ENCODE results near the gene MYO1C.

The MYO1C gene

DNA sequence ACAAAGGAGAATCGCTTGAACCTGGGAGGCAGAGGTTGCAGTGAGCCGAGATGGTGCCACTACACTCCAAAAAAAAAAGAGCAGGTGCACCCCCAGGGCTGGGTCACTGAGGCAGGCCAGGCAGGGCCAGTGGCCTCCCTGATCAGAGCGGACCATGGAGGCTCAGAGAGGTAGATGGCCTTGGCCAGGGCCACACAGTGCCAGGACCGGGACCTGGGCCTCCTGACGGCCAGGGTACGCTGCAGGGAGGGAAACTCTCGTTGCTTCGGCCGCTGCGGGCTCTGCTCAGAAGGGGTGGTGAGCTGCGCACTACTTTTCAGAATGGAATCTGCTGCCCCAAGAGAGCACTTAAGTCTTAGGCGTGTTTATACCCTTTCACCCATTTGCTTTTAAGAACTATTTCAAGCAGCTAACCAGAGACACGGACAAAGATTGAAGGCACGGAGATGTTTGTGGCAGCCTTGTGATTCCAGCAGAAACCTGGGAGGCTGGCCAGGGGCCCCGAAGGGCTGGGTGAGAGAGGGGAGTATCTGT is 17.1 kb downstream of the MYO1C start:
- TF ChIP-seq, protein P1, sequence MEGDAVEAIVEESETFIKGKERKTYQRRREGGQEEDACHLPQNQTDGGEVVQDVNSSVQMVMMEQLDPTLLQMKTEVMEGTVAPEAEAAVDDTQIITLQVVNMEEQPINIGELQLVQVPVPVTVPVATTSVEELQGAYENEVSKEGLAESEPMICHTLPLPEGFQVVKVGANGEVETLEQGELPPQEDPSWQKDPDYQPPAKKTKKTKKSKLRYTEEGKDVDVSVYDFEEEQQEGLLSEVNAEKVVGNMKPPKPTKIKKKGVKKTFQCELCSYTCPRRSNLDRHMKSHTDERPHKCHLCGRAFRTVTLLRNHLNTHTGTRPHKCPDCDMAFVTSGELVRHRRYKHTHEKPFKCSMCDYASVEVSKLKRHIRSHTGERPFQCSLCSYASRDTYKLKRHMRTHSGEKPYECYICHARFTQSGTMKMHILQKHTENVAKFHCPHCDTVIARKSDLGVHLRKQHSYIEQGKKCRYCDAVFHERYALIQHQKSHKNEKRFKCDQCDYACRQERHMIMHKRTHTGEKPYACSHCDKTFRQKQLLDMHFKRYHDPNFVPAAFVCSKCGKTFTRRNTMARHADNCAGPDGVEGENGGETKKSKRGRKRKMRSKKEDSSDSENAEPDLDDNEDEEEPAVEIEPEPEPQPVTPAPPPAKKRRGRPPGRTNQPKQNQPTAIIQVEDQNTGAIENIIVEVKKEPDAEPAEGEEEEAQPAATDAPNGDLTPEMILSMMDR (IDR thresholded peaks at IDR 0.05; ENCODE audit: low read length, missing control alignments), result no peak
- no peak for DNase-seq (ENCODE audit: low read depth)
- H3K4me3 ChIP-seq (replicated peaks; ENCODE audit: low read depth, low read length), result no peak overlapping the region

DNA sequence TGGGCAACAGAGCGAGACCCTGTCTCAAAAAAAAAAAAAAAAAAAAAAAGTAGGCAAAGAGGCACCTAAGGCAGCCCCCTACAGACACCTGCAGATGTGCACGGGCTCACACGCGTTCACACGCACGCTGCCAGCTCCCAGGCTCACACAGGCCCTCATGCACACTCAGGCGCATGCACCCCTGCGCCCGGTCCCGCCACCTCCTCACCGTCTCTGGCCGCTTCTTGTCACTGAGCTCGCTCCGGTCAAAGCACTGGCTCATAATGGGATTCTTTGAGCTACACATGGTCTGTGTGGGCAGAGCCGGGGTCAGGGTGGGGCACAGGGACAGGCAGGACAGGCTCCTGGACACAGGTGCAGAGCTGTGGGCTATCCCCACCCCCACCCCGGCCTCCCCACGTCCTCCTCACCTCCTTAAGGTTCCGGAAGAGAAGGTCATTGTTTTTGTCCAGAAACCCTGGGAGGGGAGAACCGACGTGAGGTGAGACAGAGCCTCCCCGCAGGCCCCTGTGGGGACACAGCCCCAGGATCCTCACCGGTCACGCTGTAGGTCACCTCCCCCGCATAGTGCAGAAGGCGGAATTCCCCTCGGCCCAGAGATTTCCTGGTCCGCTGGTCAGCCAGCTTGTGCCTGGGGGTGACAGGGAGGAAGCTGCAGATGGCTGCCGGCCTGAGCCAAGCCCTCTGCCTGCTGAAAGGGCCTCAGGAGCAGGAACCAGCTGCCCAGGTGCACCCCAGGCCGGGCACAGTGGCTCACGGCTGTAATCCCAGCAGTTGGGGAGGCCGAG is 17.9 kb downstream of the MYO1C start:
- TF ChIP-seq, protein P1 (IDR thresholded peaks at IDR 0.05; ENCODE audit: low read length, missing control alignments), result no peak
- DNase-seq (ENCODE audit: low read depth), result no peak
- no peak overlapping the region for H3K4me3 ChIP-seq (replicated peaks; ENCODE audit: low read depth, low read length)

DNA sequence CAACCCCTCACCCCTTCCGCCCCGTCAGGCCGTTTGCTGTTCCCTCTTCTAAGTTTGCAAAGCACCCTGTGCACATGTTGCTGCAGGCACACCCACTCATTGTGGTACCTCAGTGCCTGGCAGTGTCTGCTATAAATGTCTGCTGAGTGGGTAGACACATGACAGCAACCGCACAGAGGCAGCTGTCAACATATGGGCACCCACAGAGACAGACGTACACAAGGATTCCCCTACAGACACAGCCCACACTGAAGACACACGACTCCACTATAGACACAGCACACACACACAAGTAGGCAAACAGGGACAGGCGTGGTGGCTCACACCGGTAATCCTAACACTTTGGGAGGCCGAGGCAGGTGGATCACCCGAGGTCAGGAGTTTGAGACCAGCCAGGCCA is 18.6 kb downstream of the MYO1C start:
- DNase-seq (ENCODE audit: low read depth), result no peak
- TF ChIP-seq, protein P1 (IDR thresholded peaks at IDR 0.05; ENCODE audit: low read length, missing control alignments), result no peak
- H3K4me3 ChIP-seq (replicated peaks; ENCODE audit: low read depth, low read length), result no peak overlapping the region

DNA sequence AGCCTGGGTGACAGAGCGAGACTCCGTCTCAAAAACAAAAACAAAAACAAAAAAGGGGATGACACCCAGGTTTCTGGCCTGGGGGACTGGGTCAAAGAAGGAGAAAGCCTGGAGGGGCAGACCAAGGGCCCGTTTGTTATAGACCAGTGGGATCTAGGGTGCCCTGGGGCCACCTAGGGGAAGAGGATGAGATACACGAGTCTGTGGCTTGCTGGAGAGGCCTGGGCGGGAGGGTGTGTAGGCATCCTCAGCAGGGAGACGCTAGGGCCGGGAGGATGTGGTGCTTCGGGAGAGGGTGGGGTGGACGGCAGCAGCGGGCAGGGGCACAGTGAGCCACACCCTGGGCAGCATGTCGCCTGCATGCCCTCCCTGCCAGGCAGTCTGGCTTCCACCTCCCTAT is 19.3 kb downstream of the MYO1C start:
- TF ChIP-seq, protein P1 (IDR thresholded peaks at IDR 0.05; ENCODE audit: low read length, missing control alignments), result peak; percentile 1
- no peak overlapping the region for H3K4me3 ChIP-seq (replicated peaks; ENCODE audit: low read depth, low read length)
- no peak for DNase-seq (ENCODE audit: low read depth)

DNA sequence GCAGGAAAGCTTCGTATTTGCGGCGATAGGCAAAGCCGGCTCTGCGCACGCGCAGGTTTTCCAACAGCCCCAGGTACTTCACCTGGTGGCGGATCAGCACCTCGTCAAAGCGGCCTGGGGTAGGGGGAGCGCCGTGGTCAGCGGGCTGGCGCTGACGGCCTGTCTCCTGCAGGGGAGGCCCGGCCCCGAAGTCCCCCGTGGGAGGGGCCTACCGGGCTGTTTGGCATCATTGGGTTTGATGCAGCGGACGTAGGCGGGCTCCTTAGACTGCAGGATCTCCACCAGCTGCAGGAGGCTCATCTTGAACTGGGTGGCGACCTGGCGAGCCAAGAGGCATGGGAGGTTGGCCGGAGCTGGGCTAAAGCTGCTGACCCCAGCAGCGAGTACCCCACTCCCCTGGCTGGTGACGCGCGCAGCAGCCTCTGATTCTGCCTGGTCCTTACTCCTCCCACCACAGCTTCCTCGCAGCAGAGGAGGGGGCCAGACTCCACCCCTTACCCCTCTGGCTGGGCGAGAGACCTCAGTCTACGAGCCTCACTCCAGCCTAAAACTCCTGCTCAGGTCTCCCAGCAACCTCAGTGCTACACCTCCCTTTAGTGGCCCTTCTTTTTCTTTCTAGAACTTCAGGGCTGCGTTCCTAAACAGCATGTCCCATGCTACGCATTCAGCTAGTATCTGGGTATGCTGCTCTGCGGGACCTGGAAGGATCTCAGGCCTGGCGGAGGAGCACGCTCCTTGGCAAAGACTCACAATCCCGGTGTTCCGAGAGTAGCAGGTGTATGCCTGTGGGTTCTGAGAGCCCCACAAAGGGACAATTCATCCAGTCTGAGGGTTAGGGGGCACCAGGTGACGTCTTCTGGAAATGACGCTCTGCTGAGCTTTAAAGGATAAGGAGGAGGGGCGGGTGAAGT is 20.3 kb downstream of the MYO1C start:
- H3K4me3 ChIP-seq (replicated peaks; ENCODE audit: low read depth, low read length), result no peak overlapping the region
- DNase-seq (ENCODE audit: low read depth), result no peak
- TF ChIP-seq, protein P1 (IDR thresholded peaks at IDR 0.05; ENCODE audit: low read length, missing control alignments), result no peak

DNA sequence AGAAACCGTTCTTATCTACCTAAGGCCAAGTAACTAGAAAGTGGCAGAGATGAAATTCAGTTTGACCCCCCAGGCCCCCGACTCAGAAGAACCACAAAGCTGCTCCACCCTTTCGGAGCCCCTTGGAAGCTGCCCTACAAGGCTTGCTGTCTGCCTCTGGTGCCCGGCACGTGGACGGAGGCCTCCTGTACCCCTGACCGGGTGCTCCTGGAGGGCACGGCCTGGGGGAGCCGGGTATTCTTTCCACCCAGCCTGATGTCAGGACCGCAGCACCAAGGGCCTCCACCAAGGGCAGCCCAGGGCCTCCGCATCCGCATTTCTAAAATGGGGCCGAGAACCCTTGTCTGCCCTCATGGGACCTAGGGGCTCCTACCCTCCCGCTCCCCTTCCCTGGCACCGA is 21.0 kb downstream of the MYO1C start:
- DNase-seq (ENCODE audit: low read depth), result no peak
- TF ChIP-seq, protein P1 (IDR thresholded peaks at IDR 0.05; ENCODE audit: low read length, missing control alignments), result no peak
- no peak overlapping the region for H3K4me3 ChIP-seq (replicated peaks; ENCODE audit: low read depth, low read length)

Data from fibroblast of pulmonary artery (primary cell).